Activated T-helper 1 cell treated with anti-CD3 and anti-CD28 coated beads, Interleukin-12 subunit alpha, Interleukin-12 subunit beta, Interleukin-2, Interleukin-4 antibody, amounts not matched to agents 30 ng/mL and 10 ng/mL and 1 ng/mL, durations not matched to agents 14 hours and 24 hours and 36 hours (primary cell): Measurements from ENCODE around the gene SMIM14. TPM values are rescaled to one million over a fixed set of nuclear protein-coding genes. Genes with fewer than 3 reads are reported as not detected.
"Not testable (repeated sequence)": the region's sequence is repeated elsewhere in the genome, so short reads cannot be mapped to it uniquely, and the experiment has no call there.

ENCODE experiments used
- DNase-seq: peaks from one replicate; pipeline ENCODE4 v3.0.0; 2021; ENCODE audit warnings: low spot score
- H3K27ac Mint-ChIP-seq: one replicate; pipeline ENCODE4 v1.8.0; 2021; ENCODE audit warnings: mild to moderate bottlenecking, mixed read lengths
- H3K27me3 Mint-ChIP-seq: one replicate; pipeline ENCODE4 v1.8.0; 2022; ENCODE audit warnings: mild to moderate bottlenecking, moderate library complexity, mixed read lengths; ENCODE audit not compliant: insufficient read depth
- H3K36me3 Mint-ChIP-seq: one replicate; pipeline ENCODE4 v1.8.0; 2021; ENCODE audit warnings: low read depth, mixed read lengths
- H3K4me1 Mint-ChIP-seq: one replicate; pipeline ENCODE4 v1.8.0; 2021; ENCODE audit warnings: low read depth, mixed read lengths
- H3K4me3 Mint-ChIP-seq: one replicate; pipeline ENCODE4 v1.8.0; 2021; ENCODE audit warnings: mild to moderate bottlenecking, moderate library complexity, mixed read lengths
- H3K9me3 Mint-ChIP-seq: one replicate; pipeline ENCODE4 v1.8.0; 2021; ENCODE audit warnings: mixed read lengths
- intact Hi-C: fragments of 100-400 bp; cut with micrococcal nuclease; formaldehyde crosslinking; loops from one replicate; pipeline ENCODE4 v1.15.1; 2024
- total RNA-seq: library from RNA; stranded (reverse); gene quantifications from 2 replicates; pipeline ENCODE4 v1.2.3, GENCODE V29; 2022

SMIM14 gene
- total RNA-seq, 1 donor from 2014 or later: 1.6 TPM

GRCh38 chr4:39637221-39637585 is 1.5 kb downstream of the SMIM14 start:
- no peak overlapping the region for H3K27ac Mint-ChIP-seq
- H3K9me3 Mint-ChIP-seq: no peaks in the 10 kb centered on the region

GRCh38 chr4:39636531-39637184 is 2.0 kb downstream of the SMIM14 start:
- DNase-seq: no peak
- intact Hi-C loops: loop anchor here (10.0 kb wide), 1 partner anchor 282 kb away; no protein-coding TSS in a partner anchor
- Mint-ChIP-seq H3K27ac (no peak overlapping the region), H3K4me1 (peaks cover 22% of the 10 kb centered on the region), H3K4me3 (peak overlapping the region; percentile 87), H3K9me3 (no peaks in the 10 kb centered on the region), H3K27me3 (peaks cover 22% of the 10 kb centered on the region), H3K36me3 (peaks cover 2% of the 10 kb centered on the region)

More at GRCh38 chr4:39637221-39637585, 1.5 kb downstream of the SMIM14 start:
- Mint-ChIP-seq H3K36me3 (peaks cover 2% of the 10 kb centered on the region), H3K4me1 (peaks cover 22% of the 10 kb centered on the region), H3K27me3 (peaks cover 24% of the 10 kb centered on the region), H3K4me3 (peak overlapping the region; percentile 87)
- DNase-seq: no peak
- intact Hi-C loops: loop anchor here (10.0 kb wide), 1 partner anchor 282 kb away; no protein-coding TSS in a partner anchor

- Mint-ChIP-seq H3K4me3 (no peak overlapping the region), H3K27me3 (peaks cover 20% of the 10 kb centered on the region), H3K27ac (no peak overlapping the region), H3K9me3 (no peaks in the 10 kb centered on the region), H3K4me1 (peaks cover 19% of the 10 kb centered on the region), H3K36me3 (peaks cover 2% of the 10 kb centered on the region)
- no peak for DNase-seq
- intact Hi-C loops: loop anchor here (10.0 kb wide), 1 partner anchor 280 kb away; no protein-coding TSS in a partner anchor
Observed at GRCh38 chr4:39635023-39635422, 3.6 kb downstream of the SMIM14 start.

- DNase-seq: no peak
- Mint-ChIP-seq H3K27me3 (peaks cover 11% of the 10 kb centered on the region), H3K27ac (no peak overlapping the region), H3K9me3 (no peaks in the 10 kb centered on the region), H3K4me1 (no peaks in the 10 kb centered on the region), H3K36me3 (no peaks in the 10 kb centered on the region), H3K4me3 (no peak overlapping the region)
- intact Hi-C loops: loop anchor here (10.0 kb wide), 1 partner anchor 277 kb away; no protein-coding TSS in a partner anchor
Observed at GRCh38 chr4:39631700-39632079, 7.0 kb downstream of the SMIM14 start.

- Mint-ChIP-seq H3K4me1 (no peaks in the 10 kb centered on the region), H3K9me3 (no peaks in the 10 kb centered on the region)
- intact Hi-C loops: no loop called here
Observed at GRCh38 chr4:39627413-39627812, 11.3 kb downstream of the SMIM14 start.

GRCh38 chr4:39626913-39627312 is 11.8 kb downstream of the SMIM14 start:
- DNase-seq: no peak
- intact Hi-C loops: no loop called here
- H3K4me1 Mint-ChIP-seq: no peaks in the 10 kb centered on the region
- H3K27me3 Mint-ChIP-seq: no peaks in the 10 kb centered on the region
- H3K9me3 Mint-ChIP-seq: no peaks in the 10 kb centered on the region
- no peak overlapping the region for H3K4me3 Mint-ChIP-seq
- no peak overlapping the region for H3K27ac Mint-ChIP-seq
- H3K36me3 Mint-ChIP-seq: no peaks in the 10 kb centered on the region

More at GRCh38 chr4:39627413-39627812, 11.3 kb downstream of the SMIM14 start:
- Mint-ChIP-seq H3K36me3 (no peaks in the 10 kb centered on the region), H3K27me3 (no peaks in the 10 kb centered on the region), H3K4me3 (no peak overlapping the region), H3K27ac (no peak overlapping the region)
- DNase-seq: no peak

GRCh38 chr4:39626261-39626660 is 12.4 kb downstream of the SMIM14 start:
- intact Hi-C loops: no loop called here
- Mint-ChIP-seq H3K36me3 (no peaks in the 10 kb centered on the region), H3K4me1 (no peaks in the 10 kb centered on the region), H3K27me3 (no peaks in the 10 kb centered on the region), H3K27ac (no peak overlapping the region), H3K9me3 (no peaks in the 10 kb centered on the region), H3K4me3 (no peak overlapping the region)
- DNase-seq: no peak

- H3K9me3 Mint-ChIP-seq: no peaks in the 10 kb centered on the region
- no peaks in the 10 kb centered on the region for H3K27me3 Mint-ChIP-seq
- no peak overlapping the region for H3K4me3 Mint-ChIP-seq
- DNase-seq: no peak
- no peaks in the 10 kb centered on the region for H3K36me3 Mint-ChIP-seq
- H3K4me1 Mint-ChIP-seq: no peaks in the 10 kb centered on the region
- H3K27ac Mint-ChIP-seq: no peak overlapping the region
- intact Hi-C loops: loop anchor here (5.0 kb wide), 1 partner anchor 94 kb away; the partner anchor contains the start of gene UGDH
Observed at GRCh38 chr4:39621582-39621981, 17.1 kb downstream of the SMIM14 start.

GRCh38 chr4:39620551-39621313 is 17.9 kb downstream of the SMIM14 start:
- Mint-ChIP-seq H3K4me3 (no peak overlapping the region), H3K9me3 (no peaks in the 10 kb centered on the region), H3K27me3 (no peaks in the 10 kb centered on the region), H3K36me3 (no peaks in the 10 kb centered on the region), H3K4me1 (no peaks in the 10 kb centered on the region), H3K27ac (no peak overlapping the region)
- no peak for DNase-seq
- intact Hi-C loops: loop anchor here (5.0 kb wide), 1 partner anchor 93 kb away; the partner anchor contains the start of gene UGDH

GRCh38 chr4:39617534-39617933 is 21.1 kb downstream of the SMIM14 start:
- no peak for DNase-seq
- H3K9me3 Mint-ChIP-seq: no peaks in the 10 kb centered on the region

GRCh38 chr4:39616651-39617050 is 22.0 kb downstream of the SMIM14 start:
- no peaks in the 10 kb centered on the region for H3K27me3 Mint-ChIP-seq
- H3K36me3 Mint-ChIP-seq: no peaks in the 10 kb centered on the region
- DNase-seq: no peak
- H3K4me1 Mint-ChIP-seq: peaks cover 4% of the 10 kb centered on the region
- H3K4me3 Mint-ChIP-seq: no peak overlapping the region
- intact Hi-C loops: no loop called here
- H3K27ac Mint-ChIP-seq: no peak overlapping the region
- H3K9me3 Mint-ChIP-seq: no peaks in the 10 kb centered on the region

More at GRCh38 chr4:39617534-39617933, 21.1 kb downstream of the SMIM14 start:
- H3K36me3 Mint-ChIP-seq: no peaks in the 10 kb centered on the region
- intact Hi-C loops: no loop called here
- H3K27me3 Mint-ChIP-seq: no peaks in the 10 kb centered on the region
- no peak overlapping the region for H3K27ac Mint-ChIP-seq
- no peak overlapping the region for H3K4me3 Mint-ChIP-seq
- H3K4me1 Mint-ChIP-seq: peaks cover 4% of the 10 kb centered on the region

- H3K9me3 Mint-ChIP-seq, H3K4me1 Mint-ChIP-seq, intact Hi-C loops, H3K4me3 Mint-ChIP-seq, DNase-seq, H3K36me3 Mint-ChIP-seq, H3K27me3 Mint-ChIP-seq, H3K27ac Mint-ChIP-seq: not testable (repeated sequence)
Observed at GRCh38 chr4:39616112-39616511, 22.6 kb downstream of the SMIM14 start.

- no peak overlapping the region for H3K4me3 Mint-ChIP-seq
Observed at GRCh38 chr4:39614487-39615162, 24.0 kb downstream of the SMIM14 start.

More at GRCh38 chr4:39614487-39615162, 24.0 kb downstream of the SMIM14 start:
- intact Hi-C loops: no loop called here
- no peak overlapping the region for H3K27ac Mint-ChIP-seq
- no peak for DNase-seq
- no peaks in the 10 kb centered on the region for H3K9me3 Mint-ChIP-seq
- peaks cover 4% of the 10 kb centered on the region for H3K4me1 Mint-ChIP-seq
- no peaks in the 10 kb centered on the region for H3K36me3 Mint-ChIP-seq
- no peaks in the 10 kb centered on the region for H3K27me3 Mint-ChIP-seq
